HUES48 (cell line): Measurements from ENCODE around the gene PAK4.

ENCODE experiments used
- H3K27ac ChIP-seq: one replicate; pipeline ENCODE4 v1.7.0; 2013; ENCODE audit warnings: low read depth, low read length, inconsistent platforms
- H3K27me3 ChIP-seq: 2 replicates; pipeline ENCODE4 v1.6.1; 2013; ENCODE audit warnings: mild to moderate bottlenecking, low read length; ENCODE audit not compliant: control insufficient read depth, insufficient read depth
- H3K36me3 ChIP-seq: 2 replicates; pipeline ENCODE4 v1.6.1; 2013; ENCODE audit warnings: low read length; ENCODE audit not compliant: control insufficient read depth, insufficient read depth
- H3K4me1 ChIP-seq: 2 replicates; pipeline ENCODE4 v1.6.1; 2013; ENCODE audit warnings: mild to moderate bottlenecking, low read length; ENCODE audit not compliant: control insufficient read depth, insufficient read depth
- H3K4me3 ChIP-seq: 2 replicates; pipeline ENCODE4 v1.5.1; 2013; ENCODE audit warnings: mild to moderate bottlenecking, low read depth, low read length
- H3K9ac ChIP-seq: 2 replicates; pipeline ENCODE4 v1.6.1; 2013; ENCODE audit warnings: mild to moderate bottlenecking, low read depth, low read length, moderate library complexity
- H3K9me3 ChIP-seq: 2 replicates; pipeline ENCODE4 v1.6.1; 2013; ENCODE audit warnings: low read length; ENCODE audit not compliant: control insufficient read depth, insufficient read depth

Gene PAK4

GRCh38 chr19:39125554-39126311 is at the start of gene PAK4:
PAK4 (plus strand) TSS chr19:39125786; CDS start chr19:39169554, 43,768 bp downstream.
- no peaks in the 10 kb centered on the region; the same call in 1 of the 2 replicates for H3K36me3 ChIP-seq
- peak within 1 kb of the TSS; percentile 69; the same call in 1 of the 2 replicates for H3K9ac ChIP-seq
- H3K4me3 ChIP-seq: peak within 1 kb of the TSS; percentile 87
- no peaks in the 10 kb centered on the region for H3K27me3 ChIP-seq
- peaks cover 17% of the 10 kb centered on the region for H3K4me1 ChIP-seq
- peak within 1 kb of the TSS; percentile 93 for H3K27ac ChIP-seq
- H3K9me3 ChIP-seq: no peaks in the 10 kb centered on the region

GRCh38 chr19:39077323-39077722 is 48.3 kb upstream of the PAK4 start:
- H3K27me3 ChIP-seq: peaks cover 5% of the 10 kb centered on the region
- H3K9me3 ChIP-seq: no peaks in the 10 kb centered on the region
- no peaks in the 10 kb centered on the region for H3K36me3 ChIP-seq
- no peaks in the 10 kb centered on the region for H3K4me1 ChIP-seq
- H3K27ac ChIP-seq: no peak overlapping the region
- no peak overlapping the region for H3K9ac ChIP-seq
- H3K4me3 ChIP-seq: no peak overlapping the region

- H3K9ac ChIP-seq: no peak overlapping the region
- no peaks in the 10 kb centered on the region for H3K36me3 ChIP-seq
- H3K27me3 ChIP-seq: peaks cover 18% of the 10 kb centered on the region
- H3K27ac ChIP-seq: no peak overlapping the region
- no peak overlapping the region for H3K4me3 ChIP-seq
- peaks cover 9% of the 10 kb centered on the region for H3K4me1 ChIP-seq
- no peaks in the 10 kb centered on the region for H3K9me3 ChIP-seq
Observed at GRCh38 chr19:39078436-39079200, 47.0 kb upstream of the PAK4 start.

- Histone ChIP-seq H3K27ac (no peak overlapping the region), H3K4me1 (peaks cover 12% of the 10 kb centered on the region), H3K9me3 (no peaks in the 10 kb centered on the region), H3K4me3 (no peak overlapping the region), H3K9ac (no peak overlapping the region), H3K36me3 (no peaks in the 10 kb centered on the region), H3K27me3 (peaks cover 35% of the 10 kb centered on the region)
Observed at GRCh38 chr19:39080431-39080830, 45.2 kb upstream of the PAK4 start.

- peaks cover 40% of the 10 kb centered on the region for H3K27me3 ChIP-seq
- H3K27ac ChIP-seq: no peak overlapping the region
- peaks cover 12% of the 10 kb centered on the region for H3K4me1 ChIP-seq
- H3K9ac ChIP-seq: no peak overlapping the region
- no peaks in the 10 kb centered on the region for H3K36me3 ChIP-seq
- H3K9me3 ChIP-seq: no peaks in the 10 kb centered on the region
- no peak overlapping the region for H3K4me3 ChIP-seq
Observed at GRCh38 chr19:39082167-39082566, 43.4 kb upstream of the PAK4 start.

- Histone ChIP-seq H3K9me3 (no peaks in the 10 kb centered on the region), H3K4me3 (peak overlapping the region; percentile 68; the same call in 1 of the 2 replicates), H3K27me3 (peaks cover 40% of the 10 kb centered on the region), H3K4me1 (peaks cover 12% of the 10 kb centered on the region), H3K27ac (no peak overlapping the region), H3K36me3 (no peaks in the 10 kb centered on the region), H3K9ac (no peak overlapping the region)
Observed at GRCh38 chr19:39082745-39083598, 42.6 kb upstream of the PAK4 start.

GRCh38 chr19:39083599-39083982 is 42.0 kb upstream of the PAK4 start:
- H3K9ac ChIP-seq: no peak overlapping the region
- peaks cover 40% of the 10 kb centered on the region for H3K27me3 ChIP-seq
- peak overlapping the region; percentile 68 for H3K4me3 ChIP-seq

GRCh38 chr19:39083983-39084731 is 41.4 kb upstream of the PAK4 start, which contains the start of gene ACP7:
ACP7 (plus strand) TSS chr19:39084368; CDS start chr19:39085270, 902 bp downstream.
- Histone ChIP-seq H3K4me3 (peak within 1 kb of the TSS; percentile 68), H3K27me3 (peaks cover 40% of the 10 kb centered on the region)

More at GRCh38 chr19:39083599-39083982, 42.0 kb upstream of the PAK4 start:
- Histone ChIP-seq H3K9me3 (no peaks in the 10 kb centered on the region), H3K36me3 (no peaks in the 10 kb centered on the region), H3K4me1 (peaks cover 12% of the 10 kb centered on the region), H3K27ac (no peak overlapping the region)

GRCh38 chr19:39084732-39085080 is 40.9 kb upstream of the PAK4 start:
- H3K9ac ChIP-seq: no peak overlapping the region
- H3K27ac ChIP-seq: no peak overlapping the region
- H3K4me1 ChIP-seq: peaks cover 12% of the 10 kb centered on the region
- no peaks in the 10 kb centered on the region for H3K36me3 ChIP-seq
- peak overlapping the region; percentile 68 for H3K4me3 ChIP-seq
- H3K9me3 ChIP-seq: no peaks in the 10 kb centered on the region
- peaks cover 40% of the 10 kb centered on the region for H3K27me3 ChIP-seq

More at GRCh38 chr19:39083983-39084731, 41.4 kb upstream of the PAK4 start, which contains the start of gene ACP7:
- H3K9me3 ChIP-seq: no peaks in the 10 kb centered on the region
- H3K36me3 ChIP-seq: no peaks in the 10 kb centered on the region
- no peak within 1 kb of the TSS for H3K9ac ChIP-seq
- H3K27ac ChIP-seq: no peak within 1 kb of the TSS
- peaks cover 12% of the 10 kb centered on the region for H3K4me1 ChIP-seq

DNA sequence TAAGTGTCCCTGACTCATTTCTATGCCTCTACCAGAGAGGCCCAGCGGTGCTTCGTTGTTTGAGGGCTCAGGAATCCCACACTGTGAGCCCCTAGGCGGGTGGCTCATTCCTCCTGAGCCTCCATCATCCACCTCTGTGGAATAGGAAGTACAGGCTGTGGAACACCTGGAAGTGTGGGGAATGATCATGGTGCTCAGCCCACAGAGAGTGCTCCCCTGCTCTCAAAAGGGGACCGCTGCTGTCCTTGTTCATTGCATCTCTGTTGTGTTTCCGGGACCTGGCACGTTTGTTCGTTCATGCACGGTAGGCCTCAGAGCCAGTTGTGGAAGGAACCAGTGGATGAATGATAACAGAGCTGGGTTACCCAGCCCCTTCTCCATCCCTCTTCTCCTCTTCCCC is 40.2 kb upstream of the PAK4 start:
- Histone ChIP-seq H3K4me3 (no peak overlapping the region), H3K36me3 (no peaks in the 10 kb centered on the region), H3K27ac (no peak overlapping the region), H3K4me1 (peaks cover 12% of the 10 kb centered on the region), H3K9me3 (no peaks in the 10 kb centered on the region), H3K27me3 (peaks cover 40% of the 10 kb centered on the region), H3K9ac (no peak overlapping the region)
